HepG2 (cell line): ENCODE measurements around the gene MTFP1. TPM values are rescaled to one million over a fixed set of nuclear protein-coding genes. Genes with fewer than 3 reads are reported as not detected.

Experiments used
- DNMT3B ChIP-seq: conservative IDR thresholded peaks from 2 replicates; pipeline ENCODE4 v1.6.1; 2016; ENCODE audit warnings: missing biosample characterization, control low read depth
- EEA1 ChIP-seq: sonication (generic); formaldehyde crosslinking; IDR thresholded peaks from 2 replicates; pipeline ENCODE4 v1.5.1; 2020; ENCODE audit warnings: mild to moderate bottlenecking, missing genetic modification reagents, borderline replicate concordance
- FOXP1 ChIP-seq, 2 experiments: fragments of 450-650 bp in 1 of 2; IDR thresholded peaks; 2 replicates each; pipeline ENCODE4 v1.6.1; 2017 to 2018; ENCODE audit warnings: antibody characterized with exemption in 1 of 2
- HOXA7 ChIP-seq: sonication (generic); formaldehyde crosslinking; IDR thresholded peaks from 2 replicates; pipeline ENCODE4 v1.8.1; 2022; ENCODE audit warnings: mild to moderate bottlenecking, missing genetic modification reagents, moderate library complexity
- JUND ChIP-seq: sonication (generic); formaldehyde crosslinking; IDR thresholded peaks from 2 replicates; pipeline ENCODE4 v1.8.0; 2022; ENCODE audit warnings: mild to moderate bottlenecking, missing genetic modification reagents
- KLF6 ChIP-seq: IDR thresholded peaks from 2 replicates; pipeline ENCODE4 v1.8.0; 2016; ENCODE audit warnings: missing biosample characterization, missing genetic modification reagents
- LCORL ChIP-seq, 2 experiments: fragments of 450-650 bp in 1 of 2; sonication (generic) in 1 of 2; formaldehyde crosslinking in 1 of 2; IDR thresholded peaks; 2 replicates each; pipeline versions ENCODE4 v1.5.0 to v1.6.1; 2017 to 2020; ENCODE audit warnings: antibody characterized with exemption in 1 of 2, missing genetic modification reagents in 1 of 2
- MAF1 ChIP-seq: sonication (generic); formaldehyde crosslinking; IDR thresholded peaks from 2 replicates; pipeline ENCODE4 v1.5.0; 2020; ENCODE audit warnings: missing genetic modification reagents, borderline replicate concordance
- MTA3 ChIP-seq: sonication (generic); formaldehyde crosslinking; IDR thresholded peaks from 2 replicates; pipeline ENCODE4 v1.4.0; 2020; ENCODE audit warnings: missing genetic modification reagents
- NCOA2 ChIP-seq: sonication (generic); formaldehyde crosslinking; IDR thresholded peaks from 2 replicates; pipeline ENCODE4 v1.8.0; 2022; ENCODE audit warnings: inconsistent platforms
- NCOA5 ChIP-seq: sonication (generic); formaldehyde crosslinking; IDR thresholded peaks from 2 replicates; pipeline ENCODE4 v1.4.0; 2020; ENCODE audit warnings: missing genetic modification reagents
- NCOR1 ChIP-seq: fragments of 200-600 bp; sonication (generic); IDR thresholded peaks from 2 replicates; pipeline ENCODE4 v1.7.0; 2017; ENCODE audit warnings: antibody characterized with exemption, low read length, borderline replicate concordance
- NFIB ChIP-seq: sonication (generic); formaldehyde crosslinking; IDR thresholded peaks from 2 replicates; pipeline ENCODE4 v1.9.0; 2021; ENCODE audit warnings: missing genetic modification reagents, mild to moderate bottlenecking, borderline replicate concordance
- PHF20 ChIP-seq: sonication (generic); formaldehyde crosslinking; IDR thresholded peaks from 2 replicates; pipeline ENCODE4 v1.5.0; 2020; ENCODE audit warnings: mild to moderate bottlenecking, missing genetic modification reagents
- PITX1 ChIP-seq: sonication (generic); formaldehyde crosslinking; IDR thresholded peaks from 2 replicates; pipeline ENCODE4 v1.5.1; 2020; ENCODE audit warnings: mild to moderate bottlenecking, missing genetic modification reagents
- PPARG ChIP-seq: conservative IDR thresholded peaks from 2 replicates; pipeline ENCODE4 v1.6.1; 2016; ENCODE audit warnings: missing biosample characterization, missing genetic modification reagents
- RBFOX2 ChIP-seq: fragments of 200-400 bp; formaldehyde crosslinking; IDR thresholded peaks from 2 replicates; pipeline ENCODE4 v1.6.1; 2017; ENCODE audit warnings: low read depth, mild to moderate bottlenecking, low read length
- SALL1 ChIP-seq: sonication (generic); formaldehyde crosslinking; IDR thresholded peaks from 2 replicates; pipeline ENCODE4 v1.8.0; 2022; ENCODE audit warnings: mild to moderate bottlenecking, missing genetic modification reagents
- SOX5 ChIP-seq: IDR thresholded peaks from 2 replicates; pipeline ENCODE4 v1.6.1; 2016; ENCODE audit warnings: borderline replicate concordance
- SP1 ChIP-seq, 2 experiments: fragments of 450-650 bp in 1 of 2; sonication (generic) in 1 of 2; formaldehyde crosslinking in 1 of 2; IDR thresholded peaks; 2 replicates each; pipeline versions ENCODE4 v1.4.0 to v1.6.1; 2016 to 2020; ENCODE audit warnings: missing genetic modification reagents in 1 of 2
- ZEB1 ChIP-seq: IDR thresholded peaks from 2 replicates; pipeline ENCODE4 v1.6.1; 2012; ENCODE audit warnings: mild to moderate bottlenecking, low read depth, inconsistent platforms; ENCODE audit not compliant: insufficient replicate concordance
- ZIK1 ChIP-seq: sonication (generic); formaldehyde crosslinking; IDR thresholded peaks from 2 replicates; pipeline ENCODE4 v1.5.0; 2020; ENCODE audit warnings: mild to moderate bottlenecking, low read depth, missing genetic modification reagents, borderline replicate concordance
- ZKSCAN5 ChIP-seq: sonication (generic); formaldehyde crosslinking; IDR thresholded peaks from 2 replicates; pipeline ENCODE4 v1.5.1; 2020; ENCODE audit warnings: mild to moderate bottlenecking, missing genetic modification reagents
- ZNF136 ChIP-seq: sonication (generic); formaldehyde crosslinking; IDR thresholded peaks from 2 replicates; pipeline ENCODE4 v1.8.1; 2022; ENCODE audit warnings: low read depth, mild to moderate bottlenecking, moderate library complexity, missing genetic modification reagents
- ZNF205 ChIP-seq: IDR thresholded peaks from 2 replicates; pipeline ENCODE4 v1.6.1; 2018; ENCODE audit warnings: missing biosample characterization, missing genetic modification reagents
- ZNF7 ChIP-seq: IDR thresholded peaks from 2 replicates; pipeline ENCODE4 v1.6.1; 2016; ENCODE audit warnings: missing biosample characterization, missing genetic modification reagents
- ZNF773 ChIP-seq: sonication (generic); formaldehyde crosslinking; IDR thresholded peaks from 2 replicates; pipeline ENCODE4 v1.4.0; 2020; ENCODE audit warnings: missing genetic modification reagents, borderline replicate concordance
- polyA plus RNA-seq, 8 experiments: library from polyadenylated mRNA; depleted of rRNA in 3 of 8; stranded (reverse) in 7 of 8; unstranded in 1 of 8; fragments of >200 nt; fragmentation: Illumina TruSeq in 4 of 8; extraction: Trizol in 4 of 8; gene quantifications; 2 replicates each; pipeline versions ENCODE4 v1.2.1 to v1.2.3, GENCODE V29; 2011 to 2016; ENCODE audit warnings: low read depth in 4 of 8, missing spikeins in 1 of 8, mixed read lengths in 1 of 8; ENCODE audit not compliant: insufficient read depth in 1 of 8
- total RNA-seq, 5 experiments: library from RNA; depleted of rRNA; stranded (reverse); fragments of >200 nt; fragmentation: Illumina TruSeq; extraction: Trizol; gene quantifications; 2 replicates each; pipeline ENCODE4 v1.2.3, GENCODE V29; 2016; ENCODE audit warnings: low read depth in 1 of 5
- TF ChIP-seq, protein P1 (sequence below): IDR thresholded peaks from 2 replicates; pipeline ENCODE4 v1.6.1; 2016; ENCODE audit warnings: low read depth, borderline replicate concordance
- TF ChIP-seq, protein P2 (sequence below): sonication (generic); formaldehyde crosslinking; IDR thresholded peaks from 2 replicates; pipeline ENCODE4 v1.8.0; 2023; ENCODE audit warnings: mild to moderate bottlenecking, missing genetic modification reagents
- TF ChIP-seq, protein P3 (sequence below): sonication (generic); formaldehyde crosslinking; IDR thresholded peaks from 2 replicates; pipeline ENCODE4 v1.5.0; 2020; ENCODE audit warnings: mild to moderate bottlenecking, missing genetic modification reagents, borderline replicate concordance

The MTFP1 gene
- total and polyA plus RNA-seq, 2 of the 13 experiments (the other 11 are each of a cell fraction or from before 2014, with no cell fraction given): 29.5 to 45.6 TPM

DNA sequence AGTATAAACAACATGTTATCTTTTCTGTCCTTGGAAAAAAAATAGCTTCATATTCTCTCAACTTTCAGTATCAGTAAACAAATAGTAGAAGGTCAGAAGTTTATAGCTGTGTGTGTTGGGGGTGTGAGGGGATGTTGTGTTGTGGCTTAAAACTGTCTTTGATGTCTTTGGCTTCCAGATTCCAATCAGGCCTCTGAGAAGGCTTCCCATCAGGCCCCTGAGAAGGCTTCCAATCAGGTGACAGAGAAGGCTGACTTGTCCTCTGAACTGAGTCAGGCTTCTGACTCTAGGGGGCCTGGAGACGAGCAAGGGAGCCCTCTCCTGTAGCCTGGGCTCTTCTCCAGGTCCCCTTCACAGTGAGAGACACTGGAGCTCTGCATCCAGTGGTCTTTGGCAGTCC, 9.3 kb downstream of the MTFP1 start (continued):
- TF ChIP-seq SALL1: 0 out of 2 replicates have a peak, but pooled peaks have one; percentile 9
- TF ChIP-seq SP1 (IDR thresholded peaks at IDR 0.05): no peak
- no peak for TF ChIP-seq SP1 (CRISPR knock-in tag; IDR thresholded peaks at IDR 0.05)
- no peak for TF ChIP-seq JUND
- no peak for TF ChIP-seq MAF1
- TF ChIP-seq NCOR1: no peak
- no peak for TF ChIP-seq HOXA7 (CRISPR knock-in tag)
- peak; percentile 19; the same call in 1 of the 2 replicates for TF ChIP-seq SOX5
- no peak for TF ChIP-seq ZKSCAN5 (CRISPR knock-in tag)
- TF ChIP-seq RBFOX2: no peak
- TF ChIP-seq, protein P1, sequence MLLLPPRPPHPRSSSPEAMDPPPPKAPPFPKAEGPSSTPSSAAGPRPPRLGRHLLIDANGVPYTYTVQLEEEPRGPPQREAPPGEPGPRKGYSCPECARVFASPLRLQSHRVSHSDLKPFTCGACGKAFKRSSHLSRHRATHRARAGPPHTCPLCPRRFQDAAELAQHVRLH (CRISPR knock-in tag): no peak
- no peak for TF ChIP-seq NFIB (CRISPR knock-in tag)
- TF ChIP-seq, protein P2, sequence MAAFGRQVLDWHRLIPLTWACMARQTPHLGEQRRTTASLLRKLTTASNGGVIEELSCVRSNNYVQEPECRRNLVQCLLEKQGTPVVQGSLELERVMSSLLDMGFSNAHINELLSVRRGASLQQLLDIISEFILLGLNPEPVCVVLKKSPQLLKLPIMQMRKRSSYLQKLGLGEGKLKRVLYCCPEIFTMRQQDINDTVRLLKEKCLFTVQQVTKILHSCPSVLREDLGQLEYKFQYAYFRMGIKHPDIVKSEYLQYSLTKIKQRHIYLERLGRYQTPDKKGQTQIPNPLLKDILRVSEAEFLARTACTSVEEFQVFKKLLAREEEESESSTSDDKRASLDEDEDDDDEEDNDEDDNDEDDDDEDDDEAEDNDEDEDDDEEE (CRISPR knock-in tag): no peak
- TF ChIP-seq ZEB1: no peak
- TF ChIP-seq PITX1: 0 out of 2 replicates have a peak, but pooled peaks have one; percentile 17
- no peak for TF ChIP-seq NCOA5 (CRISPR knock-in tag)
- no peak for TF ChIP-seq ZNF205 (CRISPR knock-in tag)
- TF ChIP-seq EEA1 (CRISPR knock-in tag): no peak
- peak; percentile 39; the same call in 1 of the 2 replicates for TF ChIP-seq NCOA2 (CRISPR knock-in tag)
- no peak for TF ChIP-seq ZNF7 (CRISPR knock-in tag)
- TF ChIP-seq PHF20 (CRISPR knock-in tag): no peak
- no peak for TF ChIP-seq ZIK1 (CRISPR knock-in tag)
- no peak for TF ChIP-seq KLF6 (CRISPR knock-in tag)
- TF ChIP-seq ZNF136: no peak
- no peak for TF ChIP-seq ZNF773 (CRISPR knock-in tag)
- no peak for TF ChIP-seq FOXP1 (IDR thresholded peaks at IDR 0.05)
- TF ChIP-seq FOXP1 (CRISPR knock-in tag; IDR thresholded peaks at IDR 0.05): 0 out of 2 replicates have a peak, but pooled peaks have one; percentile 19
- no peak for TF ChIP-seq PPARG
- no peak for TF ChIP-seq MTA3 (CRISPR knock-in tag)
- no peak for TF ChIP-seq LCORL (IDR thresholded peaks at IDR 0.05)
- no peak for TF ChIP-seq LCORL (CRISPR knock-in tag; IDR thresholded peaks at IDR 0.05)
- TF ChIP-seq DNMT3B (CRISPR knock-in tag): no peak
- TF ChIP-seq, protein P3, sequence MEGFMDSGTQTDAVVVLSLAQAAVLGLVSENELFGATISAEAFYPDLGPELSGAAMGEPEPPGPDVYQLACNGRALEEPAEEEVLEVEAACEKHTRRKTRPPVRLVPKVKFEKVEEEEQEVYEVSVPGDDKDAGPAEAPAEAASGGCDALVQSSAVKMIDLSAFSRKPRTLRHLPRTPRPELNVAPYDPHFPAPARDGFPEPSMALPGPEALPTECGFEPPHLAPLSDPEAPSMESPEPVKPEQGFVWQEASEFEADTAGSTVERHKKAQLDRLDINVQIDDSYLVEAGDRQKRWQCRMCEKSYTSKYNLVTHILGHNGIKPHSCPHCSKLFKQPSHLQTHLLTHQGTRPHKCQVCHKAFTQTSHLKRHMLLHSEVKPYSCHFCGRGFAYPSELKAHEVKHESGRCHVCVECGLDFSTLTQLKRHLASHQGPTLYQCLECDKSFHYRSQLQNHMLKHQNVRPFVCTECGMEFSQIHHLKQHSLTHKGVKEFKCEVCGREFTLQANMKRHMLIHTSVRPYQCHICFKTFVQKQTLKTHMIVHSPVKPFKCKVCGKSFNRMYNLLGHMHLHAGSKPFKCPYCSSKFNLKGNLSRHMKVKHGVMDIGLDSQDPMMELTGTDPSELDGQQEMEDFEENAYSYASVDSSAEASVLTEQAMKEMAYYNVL (CRISPR knock-in tag): no peak
